Fibroblast of villous mesenchyme (primary cell): ENCODE data around the gene IMMT. TPM values are rescaled to one million over a fixed set of nuclear protein-coding genes. Genes with fewer than 3 reads are reported as not detected.

Source experiments
- DNase-seq: peaks from one replicate; pipeline ENCODE4 v3.0.0-alpha.2; 2010; ENCODE audit warnings: low read depth
- H3K4me3 ChIP-seq: 2 replicates; pipeline ENCODE4 v1.5.1; 2011; ENCODE audit warnings: low read depth, mild to moderate bottlenecking, low read length
- CTCF ChIP-seq: IDR thresholded peaks from 2 replicates; pipeline ENCODE4 v1.5.1; 2012; ENCODE audit warnings: low read depth, mild to moderate bottlenecking, low read length; ENCODE audit not compliant: insufficient read depth
- total RNA-seq: library from RNA; depleted of rRNA; stranded (reverse); fragments of >200 nt; gene quantifications from 2 replicates; pipeline ENCODE4 v1.2.3, GENCODE V29; 2012

The IMMT gene
- total RNA-seq, 1 donor: 67.8 TPM

- H3K4me3 ChIP-seq: no peak overlapping the region
- TF ChIP-seq CTCF: peak; percentile 91
- DNase-seq: peak; percentile 53
Measured at GRCh38 chr2:86221066-86221684, 25.9 kb upstream of the IMMT start.

- no peak for TF ChIP-seq CTCF
- no peak for DNase-seq
- no peak overlapping the region for H3K4me3 ChIP-seq
Measured at GRCh38 chr2:86219896-86220295, 24.6 kb upstream of the IMMT start.

- no peak for TF ChIP-seq CTCF
Measured at GRCh38 chr2:86218124-86218523, 22.9 kb upstream of the IMMT start.

DNA sequence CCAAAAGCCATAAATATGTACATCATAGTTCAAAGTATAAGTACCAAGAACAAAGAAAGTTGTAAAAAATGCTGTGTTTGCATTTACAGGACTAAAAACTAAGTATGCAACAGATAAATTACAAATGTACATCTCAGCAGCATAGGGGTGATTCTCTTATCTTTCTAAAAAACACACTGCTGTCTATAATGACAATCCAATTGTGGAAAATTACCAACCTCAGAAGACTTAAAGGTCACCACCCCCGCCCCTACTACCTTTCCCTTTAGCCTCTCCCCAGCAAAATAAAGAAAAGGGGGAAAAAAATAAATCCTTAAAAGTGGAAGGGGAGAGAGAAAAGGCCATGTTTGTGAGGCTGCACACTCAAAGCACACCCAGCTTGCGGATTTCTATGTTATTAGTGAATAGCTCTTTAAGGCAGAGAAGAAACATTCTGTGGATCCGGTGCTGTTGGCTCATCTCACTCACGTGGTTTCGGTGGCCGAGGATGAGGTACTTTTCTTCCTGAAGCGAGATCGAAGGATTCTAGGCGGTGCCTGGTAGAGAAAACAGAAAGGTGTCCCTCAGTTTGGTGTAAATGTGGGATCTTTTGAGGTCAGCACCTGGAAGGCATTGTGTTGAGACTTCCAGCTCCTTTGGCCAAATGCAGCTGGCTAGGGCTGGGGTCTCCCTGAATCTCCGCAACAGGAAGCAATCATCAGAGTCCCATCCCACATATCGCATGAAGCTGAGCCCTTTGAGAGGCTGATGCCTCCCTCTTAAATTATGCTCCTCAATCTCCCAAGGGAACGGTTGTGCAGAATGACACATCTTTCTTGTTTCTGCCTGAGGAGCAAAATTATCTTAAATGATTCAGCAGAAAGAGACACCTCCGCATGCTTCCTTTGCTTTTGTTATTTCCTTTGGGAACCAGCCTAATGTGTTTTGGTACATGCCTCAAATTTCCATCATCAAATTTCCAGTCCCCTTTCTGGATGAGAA, 21.6 kb upstream of the IMMT start:
- no peak for TF ChIP-seq CTCF
- H3K4me3 ChIP-seq: peak overlapping the region; percentile 46
- peak; percentile 33 for DNase-seq

More at GRCh38 chr2:86218124-86218523, 22.9 kb upstream of the IMMT start:
- DNase-seq: no peak
- H3K4me3 ChIP-seq: no peak overlapping the region

DNA sequence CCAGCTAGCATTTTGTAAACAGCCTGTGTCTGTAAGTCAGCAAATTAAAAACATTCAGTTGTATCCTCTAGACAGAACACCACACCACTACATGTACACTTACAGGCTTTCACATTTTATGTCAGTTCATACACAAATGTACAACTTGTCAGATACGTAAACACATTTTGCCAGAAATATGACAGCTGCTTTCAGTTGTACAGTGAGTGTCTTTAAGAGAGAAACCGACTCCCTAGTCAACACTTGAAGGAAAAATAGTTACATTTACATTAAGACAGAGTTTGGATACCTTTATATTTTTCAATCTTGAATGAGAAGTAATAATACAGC, 19.2 kb upstream of the IMMT start:
- no peak overlapping the region for H3K4me3 ChIP-seq
- DNase-seq: no peak
- TF ChIP-seq CTCF: no peak

DNA sequence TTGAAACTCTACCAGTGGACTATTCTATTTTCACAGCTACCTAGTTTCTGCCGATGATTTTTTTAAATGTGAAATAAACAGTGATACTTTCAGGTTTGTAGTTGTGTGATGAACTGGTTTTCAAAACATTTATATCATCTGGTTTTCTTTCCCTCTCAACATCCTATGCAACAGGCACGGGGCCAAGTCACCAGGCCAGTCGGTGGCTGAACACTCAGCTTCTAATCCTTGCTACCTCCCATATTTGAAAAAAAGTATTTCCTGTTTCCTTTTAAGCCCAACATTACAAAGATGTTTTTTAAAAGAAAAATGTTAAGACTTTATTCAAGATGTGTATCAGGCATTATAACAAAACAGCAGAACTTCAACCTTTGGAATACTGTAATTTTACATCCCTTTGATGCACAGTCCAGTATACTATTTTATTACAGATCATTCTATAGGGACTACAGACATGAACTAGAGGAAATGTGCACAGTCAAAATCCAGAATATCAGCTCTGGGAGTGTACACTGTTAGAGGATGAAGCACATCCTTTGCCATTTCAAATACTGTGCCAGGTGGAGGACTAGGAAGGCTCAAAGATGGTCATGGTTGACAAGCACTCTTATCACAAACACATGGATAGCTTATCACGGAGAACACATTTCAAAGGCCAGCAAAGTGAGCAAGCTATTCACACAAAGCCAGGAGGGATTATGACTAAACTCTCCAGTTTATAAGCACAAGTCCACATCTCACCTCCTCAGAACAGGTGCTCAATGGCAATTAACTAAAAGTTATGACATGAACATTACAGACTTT, 18.6 kb upstream of the IMMT start:
- no peak overlapping the region for H3K4me3 ChIP-seq
- no peak for DNase-seq
- no peak for TF ChIP-seq CTCF
